GM10266 (cell line): Measurements from ENCODE around the gene RNF40.

Experiments
- DNase-seq: peaks from one replicate; pipeline ENCODE4 v3.0.0; 2012; ENCODE audit errors: extremely low spot score
- TF ChIP-seq, protein P1 (sequence below): IDR thresholded peaks from 2 replicates; pipeline ENCODE4 v1.5.1; 2012; ENCODE audit warnings: mild to moderate bottlenecking, low read depth; ENCODE audit not compliant: control insufficient read depth, insufficient read depth; ENCODE audit errors: missing control alignments

Gene RNF40

DNA sequence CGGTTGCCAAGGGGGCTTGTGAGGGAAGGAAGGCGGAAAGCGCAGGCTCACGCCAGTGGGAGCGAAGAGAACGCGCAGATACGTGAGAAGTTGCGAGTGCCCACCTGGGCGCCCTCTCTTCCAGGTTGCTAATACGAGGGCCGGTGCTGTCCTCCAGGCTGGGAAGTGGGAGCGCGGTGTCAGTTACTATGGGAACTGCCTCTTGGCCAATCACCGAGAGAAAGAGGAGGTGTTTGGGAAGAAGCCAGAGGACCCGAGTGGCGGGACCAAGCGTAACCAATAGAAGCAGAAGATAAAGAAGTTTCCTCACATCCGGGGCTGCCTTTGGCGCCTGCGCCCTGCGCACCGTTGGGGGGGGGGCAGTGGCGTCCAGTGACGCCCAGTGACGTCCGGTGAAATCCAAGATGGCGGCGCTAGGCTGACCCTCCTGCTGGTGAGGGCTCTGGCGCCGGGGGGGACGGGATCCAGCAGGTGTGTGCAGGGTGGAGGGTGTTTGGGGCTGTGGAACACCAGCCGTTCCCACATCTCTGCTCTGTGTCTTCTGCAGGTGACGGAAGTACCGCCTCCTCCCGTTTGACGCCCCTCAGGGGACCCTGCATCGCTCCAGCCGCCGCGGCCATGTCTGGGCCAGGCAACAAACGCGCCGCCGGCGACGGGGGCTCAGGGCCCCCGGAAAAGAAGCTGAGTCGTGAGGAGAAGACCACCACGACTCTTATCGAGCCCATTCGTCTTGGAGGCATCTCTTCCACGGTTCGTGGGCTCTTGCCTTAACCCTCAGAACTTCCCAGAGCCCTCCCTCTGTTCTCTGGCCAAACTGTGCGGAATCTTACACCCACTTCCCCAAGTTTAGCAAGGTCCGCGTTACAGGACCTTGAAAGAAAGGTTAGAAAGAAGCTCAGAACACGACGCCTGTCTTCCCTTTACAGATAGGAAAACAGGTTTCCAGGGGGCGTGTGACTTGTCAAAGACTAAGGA, at the start of gene RNF40, which contains the start of gene CFAP119:
Gene RNF40, plus strand, starts transcription at position 395 of the 975 bp plus-strand sequence. Its CDS starts 224 bp downstream, at position 619.
Gene CFAP119, minus strand, starts transcription at position 135 of the 975 bp plus-strand sequence. CDS start 314 bp downstream, outside the sequence.
- TF ChIP-seq, protein P1, sequence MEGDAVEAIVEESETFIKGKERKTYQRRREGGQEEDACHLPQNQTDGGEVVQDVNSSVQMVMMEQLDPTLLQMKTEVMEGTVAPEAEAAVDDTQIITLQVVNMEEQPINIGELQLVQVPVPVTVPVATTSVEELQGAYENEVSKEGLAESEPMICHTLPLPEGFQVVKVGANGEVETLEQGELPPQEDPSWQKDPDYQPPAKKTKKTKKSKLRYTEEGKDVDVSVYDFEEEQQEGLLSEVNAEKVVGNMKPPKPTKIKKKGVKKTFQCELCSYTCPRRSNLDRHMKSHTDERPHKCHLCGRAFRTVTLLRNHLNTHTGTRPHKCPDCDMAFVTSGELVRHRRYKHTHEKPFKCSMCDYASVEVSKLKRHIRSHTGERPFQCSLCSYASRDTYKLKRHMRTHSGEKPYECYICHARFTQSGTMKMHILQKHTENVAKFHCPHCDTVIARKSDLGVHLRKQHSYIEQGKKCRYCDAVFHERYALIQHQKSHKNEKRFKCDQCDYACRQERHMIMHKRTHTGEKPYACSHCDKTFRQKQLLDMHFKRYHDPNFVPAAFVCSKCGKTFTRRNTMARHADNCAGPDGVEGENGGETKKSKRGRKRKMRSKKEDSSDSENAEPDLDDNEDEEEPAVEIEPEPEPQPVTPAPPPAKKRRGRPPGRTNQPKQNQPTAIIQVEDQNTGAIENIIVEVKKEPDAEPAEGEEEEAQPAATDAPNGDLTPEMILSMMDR: no peak
- peak; percentile 99 for DNase-seq

DNA sequence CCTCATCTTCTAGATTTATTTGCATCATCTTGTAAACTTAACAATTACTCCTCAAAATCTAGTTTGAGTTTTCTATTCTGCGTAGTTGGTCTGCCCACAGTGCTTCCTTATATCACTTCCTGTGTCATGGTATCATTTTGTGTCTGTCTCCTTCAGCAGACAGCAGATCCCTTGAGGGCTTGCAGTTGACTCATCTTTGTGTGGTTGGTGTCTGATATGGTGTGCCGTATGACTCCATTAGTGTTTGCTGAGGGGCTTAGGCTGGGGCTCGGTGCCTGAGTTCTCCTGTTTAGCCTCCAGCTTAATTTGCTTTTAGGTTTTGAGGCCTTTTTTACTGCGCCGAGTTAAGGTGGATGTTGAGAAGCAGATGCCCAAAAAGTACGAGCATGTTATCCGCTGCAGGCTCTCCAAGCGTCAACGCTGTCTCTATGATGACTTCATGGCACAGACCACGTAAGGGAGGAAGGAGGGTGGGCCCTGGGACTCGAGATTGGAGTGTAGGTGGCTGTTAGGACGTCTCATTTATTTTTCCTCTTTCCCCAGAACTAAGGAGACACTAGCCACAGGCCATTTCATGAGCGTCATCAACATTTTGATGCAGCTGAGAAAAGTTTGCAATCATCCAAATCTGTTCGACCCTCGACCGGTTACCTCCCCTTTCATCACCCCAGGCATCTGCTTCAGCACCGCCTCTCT, 46.2 kb upstream of the RNF40 start:
- TF ChIP-seq, protein P1: no peak
- no peak for DNase-seq

DNA sequence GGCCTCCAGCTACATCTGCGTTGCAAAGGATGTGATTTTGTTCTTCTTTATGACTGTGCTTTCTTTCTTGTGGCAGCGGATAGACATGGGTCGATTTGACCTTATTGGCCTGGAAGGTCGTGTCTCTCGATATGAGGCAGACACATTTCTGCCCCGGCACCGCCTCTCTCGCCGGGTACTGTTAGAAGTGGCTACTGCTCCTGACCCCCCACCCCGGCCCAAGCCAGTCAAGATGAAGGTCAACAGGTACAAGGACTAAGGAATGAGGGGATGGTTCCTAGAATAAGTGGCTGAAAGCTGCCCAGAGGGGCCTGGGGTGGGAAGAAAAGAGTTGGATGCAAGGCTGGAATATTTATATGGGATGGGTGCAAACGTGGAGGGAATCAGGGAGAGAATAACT, 42.0 kb upstream of the RNF40 start:
- no peak for DNase-seq
- TF ChIP-seq, protein P1: no peak

DNA sequence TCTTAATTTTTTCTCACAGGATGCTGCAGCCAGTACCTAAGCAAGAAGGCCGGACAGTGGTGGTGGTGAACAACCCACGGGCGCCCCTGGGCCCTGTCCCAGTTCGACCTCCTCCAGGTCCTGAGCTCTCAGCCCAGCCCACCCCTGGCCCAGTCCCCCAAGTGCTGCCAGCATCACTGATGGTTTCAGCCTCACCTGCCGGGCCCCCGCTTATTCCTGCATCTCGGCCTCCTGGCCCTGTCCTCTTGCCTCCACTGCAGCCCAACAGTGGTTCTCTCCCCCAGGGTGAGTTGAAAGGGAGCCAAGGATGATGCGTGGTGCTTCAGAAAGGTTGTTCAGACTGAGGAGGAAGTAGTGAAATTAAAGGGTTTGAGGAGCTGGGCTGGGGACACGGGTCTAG, 41.4 kb upstream of the RNF40 start:
- TF ChIP-seq, protein P1: no peak
- DNase-seq: no peak

DNA sequence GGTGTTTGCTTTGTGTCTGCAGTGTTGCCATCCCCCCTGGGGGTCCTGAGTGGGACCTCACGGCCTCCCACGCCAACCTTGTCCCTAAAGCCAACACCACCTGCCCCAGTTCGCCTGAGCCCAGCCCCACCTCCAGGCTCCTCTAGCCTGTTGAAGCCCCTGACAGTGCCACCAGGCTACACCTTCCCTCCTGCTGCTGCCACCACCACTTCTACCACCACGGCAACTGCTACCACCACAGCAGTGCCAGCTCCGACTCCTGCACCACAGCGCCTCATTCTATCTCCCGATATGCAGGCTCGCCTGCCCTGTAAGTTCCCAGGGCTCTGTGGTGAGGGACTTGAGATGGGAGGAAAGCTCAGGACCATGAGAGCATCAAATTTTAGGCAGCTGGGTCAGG, 41.0 kb upstream of the RNF40 start:
- no peak for DNase-seq

DNA sequence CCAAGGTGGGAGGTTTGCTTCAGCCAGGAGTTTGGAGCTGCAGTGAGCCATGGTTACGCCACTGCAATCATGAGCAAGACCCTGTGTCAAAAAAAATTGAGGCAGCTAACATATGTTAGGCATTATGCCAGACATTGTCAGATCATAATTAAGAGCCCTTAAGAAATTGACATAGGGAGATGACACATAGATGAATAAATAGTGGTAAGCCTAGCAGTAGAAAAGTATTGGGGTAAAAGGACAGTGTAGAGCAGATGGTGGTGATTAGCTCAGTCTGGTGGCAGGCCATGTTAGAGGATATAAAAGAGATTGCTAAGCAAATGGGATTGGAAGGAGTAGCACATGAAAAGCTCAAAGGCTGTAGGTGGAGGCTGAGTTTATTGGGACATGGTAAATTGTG, 40.5 kb upstream of the RNF40 start:
- no peak for DNase-seq
- TF ChIP-seq, protein P1: no peak

More for the DNA sequence above, 41.0 kb upstream of the RNF40 start:
- TF ChIP-seq, protein P1: no peak
